ENCODE results near the gene FAM222A. TPM values are rescaled to one million over a fixed set of nuclear protein-coding genes. Genes with fewer than 3 reads are reported as not detected.

The FAM222A gene
- total RNA-seq, 1 experiment from 2014 or later = 2.8 TPM

- Histone ChIP-seq H4K5ac (ENCODE audit: insufficient read length, low read depth, low read length) (no peak overlapping the region), H4K91ac (ENCODE audit: insufficient read length, low read depth, low read length) (no peak overlapping the region), H2BK120ac (ENCODE audit: low read depth, low read length, poor library complexity, severe bottlenecking) (no peak overlapping the region), H2AK5ac (ENCODE audit: insufficient read length, low read length) (no peak overlapping the region), H3K9me3 (ENCODE audit: control insufficient read depth, low read depth, low read length) (no peaks in the 10 kb centered on the region), H2AFZ (ENCODE audit: low read length) (no peak overlapping the region), H3K4ac (ENCODE audit: low read depth, low read length) (no peak overlapping the region), H2BK20ac (ENCODE audit: low read depth, low read length, poor library complexity, severe bottlenecking) (no peak overlapping the region), H4K20me1 (ENCODE audit: control insufficient read depth, insufficient read depth, insufficient read length) (no peaks in the 10 kb centered on the region), H4K8ac (replicated peaks; ENCODE audit: insufficient read length, low read depth, low read length) (no peak overlapping the region), H3K23ac (ENCODE audit: insufficient read length, low read depth, low read length) (no peak overlapping the region), H3K23me2 (ENCODE audit: insufficient read length, low read depth, low read length, poor library complexity, severe bottlenecking) (no peaks in the 10 kb centered on the region), H2BK15ac (ENCODE audit: low read depth, low read length) (no peak overlapping the region), H3K4me1 (ENCODE audit: insufficient read depth, low read length) (no peaks in the 10 kb centered on the region; the same call in 1 of the 2 replicates), H2BK12ac (ENCODE audit: insufficient read length, low read depth, low read length) (no peak overlapping the region), H3K4me2 (ENCODE audit: insufficient read depth, insufficient read length, low read length) (no peak overlapping the region), H2BK5ac (ENCODE audit: insufficient read length, low read length) (no peak overlapping the region), H3K79me1 (ENCODE audit: insufficient read depth, low read depth, low read length, poor library complexity, severe bottlenecking) (no peaks in the 10 kb centered on the region), H3K56ac (ENCODE audit: insufficient read length, low read depth, low read length) (no peak overlapping the region), H3K27me3 (ENCODE audit: insufficient read depth, low read length) (no peaks in the 10 kb centered on the region), H3K14ac (ENCODE audit: insufficient read depth, low read length) (no peak overlapping the region), H3K27ac (ENCODE audit: insufficient read length, low read depth, low read length) (no peak overlapping the region), H3K18ac (ENCODE audit: insufficient read length, low read depth, low read length) (no peak overlapping the region), H3K79me2 (ENCODE audit: insufficient read depth, low read length) (no peaks in the 10 kb centered on the region), H3K9ac (ENCODE audit: extremely low read depth, insufficient read length, low read length) (no peak overlapping the region), H3T11ph (ENCODE audit: low read length) (no peak overlapping the region)
- Mint-ChIP-seq H3K9me3 (no peaks in the 10 kb centered on the region; a peak in 2 of 5 replicates), H3K27ac (0 out of 7 replicates have a peak overlapping the region, but pooled peaks of 1 of the 3 experiments have one; percentile 34), H3K27me3 (ENCODE audit: low read depth) (no peaks in the 10 kb centered on the region; the same call in 1 of the 2 replicates), H3K36me3 (ENCODE audit: insufficient read depth in 1 of 3, low read depth in 3 of 3) (no peaks in the 10 kb centered on the region), H3K4me3 (no peak overlapping the region; a peak in 1 of 5 replicates), H3K4me1 (peaks cover 5 to 7% of the 10 kb centered on the region in 2 experiments)
- TF ChIP-seq CTCF (conservative IDR thresholded peaks at IDR 0.05) = no peak
- no peak for DNase-seq
- WGBS (ENCODE audit: extremely low coverage, insufficient read length, low lambda C conversion rate) = no CpG with 5 or more reads among the region's 14 CpGs
Measured at GRCh38 chr12:109744026-109744425, 30.4 kb downstream of the FAM222A start.

All from H9 (cell line).